ENCODE data around the gene CHD2. TPM values are rescaled to one million over a fixed set of nuclear protein-coding genes. Genes with fewer than 3 reads are reported as not detected.

CHD2 gene
- total RNA-seq, 2 experiments from 2014 or later, result 164 to 185 TPM

- CTCF ChIA-PET, result interaction anchor here (0.9 to 1.6 kb wide), 2 partner anchors 13 to 74 kb away, joined by 3 to 4 read pairs; no protein-coding TSS in a partner anchor
- Mint-ChIP-seq H3K27ac (no peak overlapping the region), H3K4me1 (ENCODE audit: low read depth) (peaks cover 54% of the 10 kb centered on the region), H3K27me3 (ENCODE audit: low read depth) (no peaks in the 10 kb centered on the region), H3K36me3 (ENCODE audit: low read depth) (peaks cover 72% of the 10 kb centered on the region), H3K9me3 (no peaks in the 10 kb centered on the region), H3K4me3 (no peak overlapping the region)
- no peak for DNase-seq
- intact Hi-C loops (cut with micrococcal nuclease), result no loop called here
Observed at GRCh38 chr15:92938387-92938786, 38.3 kb downstream of the CHD2 start.

- peaks cover 3% of the 10 kb centered on the region for H3K9me3 Mint-ChIP-seq
- CTCF ChIA-PET, result interaction anchor here (0.5 kb wide), 2 partner anchors 136 to 209 kb away, joined by 3 to 4 read pairs; no protein-coding TSS in a partner anchor
- intact Hi-C loops (cut with micrococcal nuclease), result loop anchor here (2.0 to 5.0 kb wide), 2 partner anchors 19 to 41 kb away; no protein-coding TSS in a partner anchor
- DNase-seq, result no peak
- H3K4me1 Mint-ChIP-seq (ENCODE audit: low read depth), result peaks cover 26% of the 10 kb centered on the region
- peaks cover 73% of the 10 kb centered on the region for H3K36me3 Mint-ChIP-seq (ENCODE audit: low read depth)
- no peak overlapping the region for H3K4me3 Mint-ChIP-seq
- no peaks in the 10 kb centered on the region for H3K27me3 Mint-ChIP-seq (ENCODE audit: low read depth)
- peak overlapping the region; percentile 32 for H3K27ac Mint-ChIP-seq
Observed at GRCh38 chr15:92941668-92942067, 41.5 kb downstream of the CHD2 start.

GRCh38 chr15:92942706-92943105 is 42.6 kb downstream of the CHD2 start:
- Mint-ChIP-seq H3K27me3 (ENCODE audit: low read depth) (no peaks in the 10 kb centered on the region), H3K4me3 (no peak overlapping the region), H3K9me3 (peaks cover 11% of the 10 kb centered on the region), H3K4me1 (ENCODE audit: low read depth) (peaks cover 18% of the 10 kb centered on the region), H3K36me3 (ENCODE audit: low read depth) (peaks cover 78% of the 10 kb centered on the region), H3K27ac (peak overlapping the region; percentile 43)
- CTCF ChIA-PET, result interaction anchor here (0.7 kb wide), 1 partner anchor 9 kb away, joined by 4 read pairs; no protein-coding TSS in a partner anchor
- DNase-seq, result no peak
- intact Hi-C loops (cut with micrococcal nuclease), result loop anchor here (2.0 to 5.0 kb wide), 2 partner anchors 20 to 40 kb away; no protein-coding TSS in a partner anchor

- intact Hi-C loops (cut with micrococcal nuclease), result loop anchor here (2.0 to 5.0 kb wide), 2 partner anchors 21 to 39 kb away; no protein-coding TSS in a partner anchor
- no peak for DNase-seq
- H3K4me1 Mint-ChIP-seq (ENCODE audit: low read depth), result peaks cover 17% of the 10 kb centered on the region
- H3K9me3 Mint-ChIP-seq, result peaks cover 18% of the 10 kb centered on the region
- H3K36me3 Mint-ChIP-seq (ENCODE audit: low read depth), result peaks cover 83% of the 10 kb centered on the region
- no peak overlapping the region for H3K4me3 Mint-ChIP-seq
- CTCF ChIA-PET, result interaction anchor here (0.5 kb wide), 1 partner anchor 11 kb away, joined by 4 read pairs; no protein-coding TSS in a partner anchor
- H3K27me3 Mint-ChIP-seq (ENCODE audit: low read depth), result no peaks in the 10 kb centered on the region
- no peak overlapping the region for H3K27ac Mint-ChIP-seq
Observed at GRCh38 chr15:92943581-92943980, 43.5 kb downstream of the CHD2 start.

GRCh38 chr15:92944946-92945521 is 44.9 kb downstream of the CHD2 start:
- H3K27me3 Mint-ChIP-seq (ENCODE audit: low read depth), result no peaks in the 10 kb centered on the region
- intact Hi-C loops (cut with micrococcal nuclease), result loop anchor here (5.0 kb wide), 1 partner anchor 37 kb away; no protein-coding TSS in a partner anchor
- H3K27ac Mint-ChIP-seq, result peak overlapping the region; percentile 43
- H3K4me3 Mint-ChIP-seq, result no peak overlapping the region
- CTCF ChIA-PET, result interaction anchor here (1.0 kb wide), 1 partner anchor 18 kb away, joined by 4 read pairs; no protein-coding TSS in a partner anchor
- peaks cover 85% of the 10 kb centered on the region for H3K36me3 Mint-ChIP-seq (ENCODE audit: low read depth)
- peaks cover 31% of the 10 kb centered on the region for H3K9me3 Mint-ChIP-seq
- no peak for DNase-seq
- H3K4me1 Mint-ChIP-seq (ENCODE audit: low read depth), result peaks cover 25% of the 10 kb centered on the region

GRCh38 chr15:92947071-92947730 is 47.1 kb downstream of the CHD2 start:
- CTCF ChIA-PET, result no interaction called here
- Mint-ChIP-seq H3K36me3 (ENCODE audit: low read depth) (peaks cover 92% of the 10 kb centered on the region), H3K4me3 (no peak overlapping the region), H3K27me3 (ENCODE audit: low read depth) (no peaks in the 10 kb centered on the region), H3K4me1 (ENCODE audit: low read depth) (peaks cover 24% of the 10 kb centered on the region), H3K27ac (peak overlapping the region; percentile 71), H3K9me3 (peaks cover 31% of the 10 kb centered on the region)
- DNase-seq, result no peak
- intact Hi-C loops (cut with micrococcal nuclease), result no loop called here

- CTCF ChIA-PET, result interaction anchor here (0.6 kb wide), 1 partner anchor 776 kb away, joined by 3 read pairs; no protein-coding TSS in a partner anchor
- Mint-ChIP-seq H3K4me1 (ENCODE audit: low read depth) (peaks cover 17% of the 10 kb centered on the region), H3K36me3 (ENCODE audit: low read depth) (peaks cover 81% of the 10 kb centered on the region), H3K4me3 (no peak overlapping the region), H3K27me3 (ENCODE audit: low read depth) (no peaks in the 10 kb centered on the region), H3K27ac (peak overlapping the region; percentile 90), H3K9me3 (peaks cover 31% of the 10 kb centered on the region)
- DNase-seq, result no peak
- intact Hi-C loops (cut with micrococcal nuclease), result loop anchor here (2.0 kb wide), 1 partner anchor 37 kb away; no protein-coding TSS in a partner anchor
Observed at GRCh38 chr15:92949604-92950249, 49.6 kb downstream of the CHD2 start.

- Mint-ChIP-seq H3K4me3 (no peak overlapping the region), H3K4me1 (ENCODE audit: low read depth) (peaks cover 19% of the 10 kb centered on the region), H3K9me3 (peaks cover 28% of the 10 kb centered on the region), H3K36me3 (ENCODE audit: low read depth) (peaks cover 78% of the 10 kb centered on the region), H3K27ac (no peak overlapping the region), H3K27me3 (ENCODE audit: low read depth) (no peaks in the 10 kb centered on the region)
- CTCF ChIA-PET, result no interaction called here
- intact Hi-C loops (cut with micrococcal nuclease), result loop anchor here (2.0 kb wide), 1 partner anchor 35 kb away; no protein-coding TSS in a partner anchor
- DNase-seq, result no peak
Observed at GRCh38 chr15:92951800-92952457, 51.8 kb downstream of the CHD2 start.

GRCh38 chr15:92952458-92952850 is 52.3 kb downstream of the CHD2 start:
- no peak for DNase-seq
- H3K9me3 Mint-ChIP-seq, result peaks cover 22% of the 10 kb centered on the region
- H3K27me3 Mint-ChIP-seq (ENCODE audit: low read depth), result no peaks in the 10 kb centered on the region
- peaks cover 25% of the 10 kb centered on the region for H3K4me1 Mint-ChIP-seq (ENCODE audit: low read depth)
- no peak overlapping the region for H3K4me3 Mint-ChIP-seq
- peaks cover 77% of the 10 kb centered on the region for H3K36me3 Mint-ChIP-seq (ENCODE audit: low read depth)
- CTCF ChIA-PET, result no interaction called here
- H3K27ac Mint-ChIP-seq, result no peak overlapping the region
- intact Hi-C loops (cut with micrococcal nuclease), result no loop called here

- no peaks in the 10 kb centered on the region for H3K27me3 Mint-ChIP-seq (ENCODE audit: low read depth)
- peaks cover 14% of the 10 kb centered on the region for H3K9me3 Mint-ChIP-seq
- CTCF ChIA-PET, result interaction anchor here (0.8 to 1.8 kb wide), 4 partner anchors 14 to 158 kb away, joined by 3 to 7 read pairs (median 3); no protein-coding TSS in a partner anchor
- no peak for DNase-seq
- H3K4me1 Mint-ChIP-seq (ENCODE audit: low read depth), result peaks cover 35% of the 10 kb centered on the region
- H3K36me3 Mint-ChIP-seq (ENCODE audit: low read depth), result peaks cover 74% of the 10 kb centered on the region
- no peak overlapping the region for H3K27ac Mint-ChIP-seq
- intact Hi-C loops (cut with micrococcal nuclease), result no loop called here
- no peak overlapping the region for H3K4me3 Mint-ChIP-seq
Observed at GRCh38 chr15:92953566-92953965, 53.4 kb downstream of the CHD2 start.

GRCh38 chr15:92954002-92954401 is 53.9 kb downstream of the CHD2 start:
- CTCF ChIA-PET, result interaction anchor here (0.8 to 1.8 kb wide), 5 partner anchors 14 to 158 kb away, joined by 3 to 7 read pairs (median 3); no protein-coding TSS in a partner anchor
- Mint-ChIP-seq H3K36me3 (ENCODE audit: low read depth) (peaks cover 73% of the 10 kb centered on the region), H3K9me3 (peaks cover 10% of the 10 kb centered on the region), H3K27me3 (ENCODE audit: low read depth) (no peaks in the 10 kb centered on the region), H3K27ac (no peak overlapping the region), H3K4me1 (ENCODE audit: low read depth) (peaks cover 39% of the 10 kb centered on the region), H3K4me3 (no peak overlapping the region)
- no peak for DNase-seq
- intact Hi-C loops (cut with micrococcal nuclease), result no loop called here

Data from activated naive CD4-positive, alpha-beta T cell treated with anti-CD3 and anti-CD28 coated beads for 36 hours (primary cell).